Endodermal cell (in vitro differentiated cells): ENCODE results near the gene PPM1D. TPM values are rescaled to one million over a fixed set of nuclear protein-coding genes. Genes with fewer than 3 reads are reported as not detected.
A peak's percentile ranks its signal among the peaks of the same experiment; 100 is the strongest.

Experiments
- DNase-seq: peaks from one replicate; pipeline ENCODE4 v3.0.0-alpha.2; 2017
- H3K27ac ChIP-seq: 2 replicates; pipeline ENCODE4 v1.5.1; 2013; ENCODE audit warnings: mild to moderate bottlenecking, low read depth, low read length, moderate library complexity
- H3K27me3 ChIP-seq: 2 replicates; pipeline ENCODE4 v1.6.1; 2013; ENCODE audit warnings: mild to moderate bottlenecking, low read length, moderate library complexity; ENCODE audit not compliant: insufficient read depth, control insufficient read depth, poor library complexity, severe bottlenecking
- H3K36me3 ChIP-seq: 2 replicates; pipeline ENCODE4 v1.7.0; 2013; ENCODE audit warnings: mild to moderate bottlenecking, low read length, moderate library complexity; ENCODE audit not compliant: control insufficient read depth, insufficient read depth
- H3K4me1 ChIP-seq: one replicate; pipeline ENCODE4 v1.7.0; 2013; ENCODE audit warnings: low read length; ENCODE audit not compliant: control insufficient read depth, insufficient read depth
- H3K4me3 ChIP-seq: 2 replicates; pipeline ENCODE4 v1.5.1; 2013; ENCODE audit warnings: mild to moderate bottlenecking, low read length, moderate library complexity
- H3K9ac ChIP-seq: 2 replicates; pipeline ENCODE4 v1.6.1; 2013; ENCODE audit warnings: mild to moderate bottlenecking, low read length, moderate library complexity; ENCODE audit not compliant: poor library complexity, severe bottlenecking; ENCODE audit errors: extremely low read depth
- H3K9me3 ChIP-seq: 2 replicates; pipeline ENCODE4 v1.6.1; 2013; ENCODE audit warnings: mild to moderate bottlenecking, low read length, moderate library complexity; ENCODE audit not compliant: control insufficient read depth
- H3K27ac Mint-ChIP-seq: 2 replicates; pipeline ENCODE4 v1.8.0; 2020; ENCODE audit warnings: mixed read lengths
- H3K27me3 Mint-ChIP-seq: 2 replicates; pipeline ENCODE4 v1.8.0; 2021; ENCODE audit warnings: mild to moderate bottlenecking, mixed read lengths; ENCODE audit not compliant: insufficient read depth
- H3K36me3 Mint-ChIP-seq: 2 replicates; pipeline ENCODE4 v1.8.0; 2020; ENCODE audit warnings: low read depth, mixed read lengths
- H3K4me1 Mint-ChIP-seq: 2 replicates; pipeline ENCODE4 v1.8.0; 2020; ENCODE audit warnings: mixed read lengths
- H3K4me3 Mint-ChIP-seq: 2 replicates; pipeline ENCODE4 v1.8.0; 2020; ENCODE audit warnings: mild to moderate bottlenecking, moderate library complexity, mixed read lengths
- H3K9me3 Mint-ChIP-seq: 2 replicates; pipeline ENCODE4 v1.8.0; 2020; ENCODE audit warnings: mild to moderate bottlenecking, mixed read lengths
- WGBS, 2 experiments: methylation state at CpG; one replicate each; pipeline versions ENCODE4 v1.1.5 to v1.1.7; 2013; ENCODE audit warnings: missing lambda C conversion rate in 2 of 2, mixed read lengths in 1 of 2; ENCODE audit not compliant: insufficient coverage in 1 of 2, insufficient read length in 1 of 2; 5-methylcytosine and 5-hydroxymethylcytosine counted together
- total RNA-seq, 2 donors: library from RNA; stranded (reverse); fragmentation: NEBNext Ultra II Directional in 1 of 2; extraction: Animal tissue kit (Norgen Biotek cat#: 25700) in 1 of 2; gene quantifications; 2 replicates in 1 of 2; 3 replicates in 1 of 2; pipeline ENCODE4 v1.2.1, GENCODE V29; 2021
- TF ChIP-seq, protein P1 (sequence below): fragments of 200-600 bp; sonication (generic); conservative IDR thresholded peaks from 2 replicates; pipeline ENCODE4 v1.5.0; 2021; ENCODE audit warnings: antibody characterized with exemption, mild to moderate bottlenecking

The PPM1D gene
- total RNA-seq, 2 donors from 2014 or later, result 9.4 to 13.0 TPM

DNA sequence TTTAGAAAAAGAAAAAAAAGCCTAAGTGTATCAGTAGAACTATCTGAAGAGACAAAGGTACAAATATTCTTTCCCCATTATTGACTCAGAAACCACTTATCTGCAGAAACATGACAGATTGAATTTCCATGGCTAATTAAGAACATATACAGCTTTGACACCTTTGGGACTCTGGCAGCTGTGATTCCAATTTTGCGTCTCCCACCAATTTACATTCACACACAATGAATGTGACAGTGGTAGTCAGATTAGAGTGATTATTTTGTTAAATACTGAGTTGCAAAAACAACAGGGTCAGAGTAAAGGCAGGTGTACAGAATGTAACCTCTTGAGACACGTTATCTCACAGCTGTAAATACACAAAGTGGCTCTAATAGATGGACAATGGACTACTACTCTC, 5.3 kb upstream of the PPM1D start:
- no peak overlapping the region for H3K4me3 Mint-ChIP-seq
- WGBS, 2 experiments, result 94 to 100% methylated on average over 1 of the region's 2 CpGs
- H3K27me3 Mint-ChIP-seq, result peaks cover 5% of the 10 kb centered on the region
- no peaks in the 10 kb centered on the region for H3K36me3 Mint-ChIP-seq
- TF ChIP-seq, protein P1, sequence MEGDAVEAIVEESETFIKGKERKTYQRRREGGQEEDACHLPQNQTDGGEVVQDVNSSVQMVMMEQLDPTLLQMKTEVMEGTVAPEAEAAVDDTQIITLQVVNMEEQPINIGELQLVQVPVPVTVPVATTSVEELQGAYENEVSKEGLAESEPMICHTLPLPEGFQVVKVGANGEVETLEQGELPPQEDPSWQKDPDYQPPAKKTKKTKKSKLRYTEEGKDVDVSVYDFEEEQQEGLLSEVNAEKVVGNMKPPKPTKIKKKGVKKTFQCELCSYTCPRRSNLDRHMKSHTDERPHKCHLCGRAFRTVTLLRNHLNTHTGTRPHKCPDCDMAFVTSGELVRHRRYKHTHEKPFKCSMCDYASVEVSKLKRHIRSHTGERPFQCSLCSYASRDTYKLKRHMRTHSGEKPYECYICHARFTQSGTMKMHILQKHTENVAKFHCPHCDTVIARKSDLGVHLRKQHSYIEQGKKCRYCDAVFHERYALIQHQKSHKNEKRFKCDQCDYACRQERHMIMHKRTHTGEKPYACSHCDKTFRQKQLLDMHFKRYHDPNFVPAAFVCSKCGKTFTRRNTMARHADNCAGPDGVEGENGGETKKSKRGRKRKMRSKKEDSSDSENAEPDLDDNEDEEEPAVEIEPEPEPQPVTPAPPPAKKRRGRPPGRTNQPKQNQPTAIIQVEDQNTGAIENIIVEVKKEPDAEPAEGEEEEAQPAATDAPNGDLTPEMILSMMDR, result no peak
- H3K4me3 ChIP-seq, result no peak overlapping the region
- no peaks in the 10 kb centered on the region for H3K9me3 Mint-ChIP-seq
- H3K27ac ChIP-seq, result no peak overlapping the region
- H3K4me1 Mint-ChIP-seq, result peaks cover 13% of the 10 kb centered on the region
- DNase-seq, result no peak
- H3K27ac Mint-ChIP-seq, result no peak overlapping the region
- no peak overlapping the region for H3K9ac ChIP-seq
- peaks cover 6% of the 10 kb centered on the region for H3K4me1 ChIP-seq
- no peaks in the 10 kb centered on the region for H3K9me3 ChIP-seq
- H3K36me3 ChIP-seq, result no peaks in the 10 kb centered on the region
- no peaks in the 10 kb centered on the region for H3K27me3 ChIP-seq

- H3K27ac Mint-ChIP-seq, result no peak overlapping the region
These were observed 2.7 kb upstream of the PPM1D start for GRCh38 chr17:60597297-60597696.

GRCh38 chr17:60598001-60598736, 1.8 kb upstream of the PPM1D start:
- no peaks in the 10 kb centered on the region for H3K27me3 ChIP-seq
- H3K4me3 ChIP-seq, result no peak overlapping the region
- Mint-ChIP-seq H3K4me1 (peaks cover 21% of the 10 kb centered on the region), H3K9me3 (no peaks in the 10 kb centered on the region), H3K27me3 (peaks cover 3% of the 10 kb centered on the region), H3K36me3 (no peaks in the 10 kb centered on the region), H3K27ac (no peak overlapping the region), H3K4me3 (peak overlapping the region; percentile 1)
- DNase-seq, result no peak
- peaks cover 6% of the 10 kb centered on the region for H3K4me1 ChIP-seq
- H3K36me3 ChIP-seq, result no peaks in the 10 kb centered on the region
- TF ChIP-seq, protein P1, result no peak
- 96 to 100% methylated on average over 7 of the region's 7 CpGs for WGBS, 2 experiments
- no peak overlapping the region for H3K9ac ChIP-seq
- H3K9me3 ChIP-seq, result no peaks in the 10 kb centered on the region
- no peak overlapping the region for H3K27ac ChIP-seq

More at GRCh38 chr17:60597297-60597696, 2.7 kb upstream of the PPM1D start:
- peaks cover 17% of the 10 kb centered on the region for H3K4me1 Mint-ChIP-seq
- no peak overlapping the region for H3K4me3 ChIP-seq
- H3K9me3 ChIP-seq, result no peaks in the 10 kb centered on the region
- H3K4me3 Mint-ChIP-seq, result no peak overlapping the region
- H3K36me3 ChIP-seq, result no peaks in the 10 kb centered on the region
- WGBS, 2 experiments, result 94 to 96% methylated on average over 6 of the region's 6 CpGs
- H3K27me3 Mint-ChIP-seq, result peaks cover 3% of the 10 kb centered on the region
- no peak overlapping the region for H3K27ac ChIP-seq
- DNase-seq, result no peak
- H3K9me3 Mint-ChIP-seq, result no peaks in the 10 kb centered on the region
- peaks cover 6% of the 10 kb centered on the region for H3K4me1 ChIP-seq
- no peaks in the 10 kb centered on the region for H3K27me3 ChIP-seq
- no peaks in the 10 kb centered on the region for H3K36me3 Mint-ChIP-seq
- TF ChIP-seq, protein P1, result no peak
- H3K9ac ChIP-seq, result no peak overlapping the region
